T-cell (primary cell): ENCODE results near the gene NAV2. TPM values are rescaled to one million over a fixed set of nuclear protein-coding genes. Genes with fewer than 3 reads are reported as not detected.

Experiments
- ATAC-seq, 4 experiments: fragments of 200-7000 bp in 3 of 4; fragments of 150-1000 bp in 1 of 4; cut with Tn5 transposase; replicated peaks in 1 of 4; 1 replicate in 3 of 4; 2 replicates in 1 of 4; pipeline ENCODE4 v1.10.0; 2021; ENCODE audit warnings: moderate library complexity in 3 of 4, mild to moderate bottlenecking in 2 of 4, moderate number of reproducible peaks in 1 of 4
- CTCF ChIA-PET, 2 donors: fragments of 300-600 bp; sonication (Branson Sonifier 250); formaldehyde crosslinking; loops; one replicate each; lab custom pipeline; 2022; ENCODE audit warnings: antibody characterized with exemption in 2 of 2; lab: Charles Lee
- POLR2A ChIA-PET, 2 donors: fragments of 300-600 bp; sonication (Branson Sonifier 250); formaldehyde crosslinking; loops; one replicate each; lab custom pipeline; 2022; ENCODE audit warnings: antibody characterized with exemption in 2 of 2; lab: Charles Lee
- DNase-seq, 35 experiments: peaks; one replicate each; pipeline versions ENCODE4 v3.0.0 to v3.0.0-alpha.2; 2013 to 2023
- H3K27ac ChIP-seq: one replicate; pipeline ENCODE4 v1.5.1; 2013; ENCODE audit warnings: low read length
- H3K27me3 ChIP-seq, 2 experiments: replicated peaks in 1 of 2; 1 replicate in 1 of 2; 2 replicates in 1 of 2; pipeline versions ENCODE4 v1.6.1 to v1.7.0; 2013; ENCODE audit warnings: low read length in 1 of 2, mixed read lengths in 1 of 2; ENCODE audit not compliant: control insufficient read depth in 2 of 2, insufficient read depth in 2 of 2; ENCODE audit errors: extremely low read depth in 1 of 2
- H3K36me3 ChIP-seq, 2 donors: 1 replicate in 1 of 2; 2 replicates in 1 of 2; pipeline versions ENCODE4 v1.6.1 to v1.7.0; 2013; ENCODE audit warnings: low read length in 1 of 2; ENCODE audit not compliant: control insufficient read depth in 2 of 2, insufficient read depth in 1 of 2; ENCODE audit errors: extremely low read depth in 1 of 2
- H3K4me1 ChIP-seq, 2 experiments: 1 replicate in 1 of 2; 2 replicates in 1 of 2; pipeline versions ENCODE4 v1.6.1 to v1.7.0; 2013; ENCODE audit warnings: low read length in 2 of 2, mixed read lengths in 1 of 2; ENCODE audit not compliant: insufficient read depth in 2 of 2, control insufficient read depth in 1 of 2; ENCODE audit errors: extremely low read depth in 1 of 2
- H3K4me3 ChIP-seq, 2 donors: 1 replicate in 1 of 2; 2 replicates in 1 of 2; pipeline versions ENCODE4 v1.5.1 to v1.7.0; 2013; ENCODE audit warnings: mild to moderate bottlenecking in 2 of 2, low read length in 1 of 2, moderate library complexity in 1 of 2; ENCODE audit not compliant: control insufficient read depth in 1 of 2; ENCODE audit errors: extremely low read depth in 1 of 2
- H3K9me3 ChIP-seq: 2 replicates; pipeline ENCODE4 v1.7.0; 2013
- H3K27ac Mint-ChIP-seq, 2 donors: one replicate each; pipeline ENCODE4 v1.8.0; 2020 to 2021; ENCODE audit warnings: mild to moderate bottlenecking in 2 of 2, mixed read lengths in 2 of 2
- H3K27me3 Mint-ChIP-seq, 2 donors: one replicate each; pipeline ENCODE4 v1.8.0; 2021 to 2022; ENCODE audit warnings: mixed read lengths in 2 of 2
- H3K36me3 Mint-ChIP-seq: one replicate; pipeline ENCODE4 v1.8.0; 2021; ENCODE audit warnings: mixed read lengths
- H3K4me1 Mint-ChIP-seq, 3 donors: one replicate each; pipeline ENCODE4 v1.8.0; 2020 to 2022; ENCODE audit warnings: mixed read lengths in 3 of 3, mild to moderate bottlenecking in 1 of 3
- H3K4me3 Mint-ChIP-seq, 3 donors: one replicate each; pipeline ENCODE4 v1.8.0; 2020 to 2022; ENCODE audit warnings: mild to moderate bottlenecking in 3 of 3, mixed read lengths in 3 of 3, moderate library complexity in 3 of 3
- H3K9me3 Mint-ChIP-seq, 3 donors: one replicate each; pipeline ENCODE4 v1.8.0; 2020 to 2022; ENCODE audit warnings: mixed read lengths in 3 of 3
- WGBS: methylation state at CpG from one replicate; pipeline ENCODE4 v1.1.5; 2013; ENCODE audit warnings: missing lambda C conversion rate; ENCODE audit not compliant: insufficient coverage; 5-methylcytosine and 5-hydroxymethylcytosine counted together
- total RNA-seq, 35 experiments: library from RNA in 6 of 35; stranded (reverse) in 6 of 35; fragments of 120-200 nt in 1 of 35; gene quantifications; one replicate each; pipeline versions ENCODE4 v1.2.1 to v1.2.4 and lab custom pipeline; 2013 to 2026

Gene NAV2
- 1 to 10 TPM in 4 of 5 donors, under 1 TPM in 1; 0.55 to 3.0 (median 1.8) TPM for total RNA-seq
- total RNA-seq (2013), result 0.50 TPM
- 0 to 8.3 (median 1.2) reads per million in 29 experiments for total RNA-seq (lab: John Stamatoyannopoulos, UW)

GRCh38 chr11:19712281-19713195, at the start of gene NAV2:
TSS of gene NAV2 (plus strand) at chr11:19712837. CDS start at chr11:19713696, 859 bp downstream.
- no peaks in the 10 kb centered on the region for H3K36me3 Mint-ChIP-seq
- peaks cover 22 to 27% (median 25%) of the 10 kb centered on the region in 3 donors for H3K4me1 Mint-ChIP-seq
- peak; percentile 98 to 99 (median 99) for ATAC-seq
- H3K36me3 ChIP-seq, result no peaks in the 10 kb centered on the region
- H3K27me3 Mint-ChIP-seq, result peaks cover 32 to 33% of the 10 kb centered on the region in 2 donors
- WGBS, result under 1% methylated on average over 91 of the region's 91 CpGs
- no peaks in the 10 kb centered on the region for H3K9me3 Mint-ChIP-seq
- peak within 1 kb of the TSS; percentile 94 to 97 (median 94) for H3K4me3 Mint-ChIP-seq
- ChIA-PET POLR2A (interaction anchor here in 1 of 2 donors (1.5 kb wide), 1 partner anchor 11 kb away, joined by 3 read pairs; no protein-coding TSS in a partner anchor), CTCF (interaction anchor here in 1 of 2 donors (1.0 kb wide), 1 partner anchor 149 kb away, joined by 4 read pairs; no protein-coding TSS in a partner anchor)
- peak; percentile 13 to 83 (median 56) for DNase-seq
- H3K27ac ChIP-seq, result peak within 1 kb of the TSS; percentile 65
- H3K27me3 ChIP-seq, result peaks cover 5 to 42% of the 10 kb centered on the region in 2 experiments
- H3K9me3 ChIP-seq, result no peaks in the 10 kb centered on the region
- peak within 1 kb of the TSS; percentile 71 to 88 for H3K4me3 ChIP-seq
- peaks cover 3 to 29% of the 10 kb centered on the region in 2 experiments for H3K4me1 ChIP-seq
- H3K27ac Mint-ChIP-seq, result peak within 1 kb of the TSS; percentile 91 to 94

- ChIA-PET CTCF (no interaction called here), POLR2A (no interaction called here)
- DNase-seq (no peak), ATAC-seq (no peak)
- no peaks in the 10 kb centered on the region for H3K4me1 ChIP-seq
- no peak overlapping the region for H3K27ac ChIP-seq
- H3K4me1 Mint-ChIP-seq, result peaks cover 0 to 5% (median 5%) of the 10 kb centered on the region in 3 donors
- H3K4me3 Mint-ChIP-seq, result no peak overlapping the region
- H3K36me3 ChIP-seq, result no peaks in the 10 kb centered on the region
- peaks cover 0 to 12% of the 10 kb centered on the region in 2 donors for H3K27me3 Mint-ChIP-seq
- peaks cover 2 to 4% of the 10 kb centered on the region in 2 experiments for H3K27me3 ChIP-seq
- no peaks in the 10 kb centered on the region for H3K36me3 Mint-ChIP-seq
- H3K9me3 Mint-ChIP-seq, result no peaks in the 10 kb centered on the region
- 36% methylated on average over 1 of the region's 1 CpG for WGBS
- H3K9me3 ChIP-seq, result no peaks in the 10 kb centered on the region
- H3K27ac Mint-ChIP-seq, result no peak overlapping the region
- no peak overlapping the region for H3K4me3 ChIP-seq
Measured at GRCh38 chr11:19663206-19663605, 49.4 kb upstream of the NAV2 start.

- no peaks in the 10 kb centered on the region for H3K9me3 Mint-ChIP-seq
- Histone ChIP-seq H3K4me1 (no peaks in the 10 kb centered on the region), H3K27ac (no peak overlapping the region), H3K36me3 (no peaks in the 10 kb centered on the region), H3K4me3 (no peak overlapping the region), H3K27me3 (peaks cover 2 to 4% of the 10 kb centered on the region in 2 experiments), H3K9me3 (no peaks in the 10 kb centered on the region)
- ATAC-seq (no peak), DNase-seq (no peak)
- H3K4me1 Mint-ChIP-seq, result peaks cover 0 to 4% (median 4%) of the 10 kb centered on the region in 3 donors
- ChIA-PET CTCF (interaction anchor here (0.6 kb wide), 2 partner anchors 123 to 457 kb away, joined by 3 to 5 read pairs; no protein-coding TSS in a partner anchor), POLR2A (no interaction called here)
- H3K36me3 Mint-ChIP-seq, result no peaks in the 10 kb centered on the region
- peaks cover 0 to 12% of the 10 kb centered on the region in 2 donors for H3K27me3 Mint-ChIP-seq
- no peak overlapping the region for H3K4me3 Mint-ChIP-seq
- WGBS, result 0% methylated on average over 1 of the region's 4 CpGs
- no peak overlapping the region for H3K27ac Mint-ChIP-seq
Measured at GRCh38 chr11:19664886-19665548, 47.6 kb upstream of the NAV2 start.

- 76% methylated on average over 3 of the region's 3 CpGs for WGBS
- no peak for DNase-seq
- H3K27me3 Mint-ChIP-seq, result peaks cover 0 to 14% of the 10 kb centered on the region in 2 donors
- POLR2A ChIA-PET, result no interaction called here
- Histone ChIP-seq H3K4me1 (no peaks in the 10 kb centered on the region), H3K27ac (no peak overlapping the region), H3K36me3 (no peaks in the 10 kb centered on the region), H3K4me3 (no peak overlapping the region), H3K9me3 (no peaks in the 10 kb centered on the region), H3K27me3 (peaks cover 2 to 4% of the 10 kb centered on the region in 2 experiments)
- H3K27ac Mint-ChIP-seq, result no peak overlapping the region
- ATAC-seq, result no peak
- CTCF ChIA-PET, result no interaction called here
- H3K4me1 Mint-ChIP-seq, result no peaks in the 10 kb centered on the region
- H3K9me3 Mint-ChIP-seq, result no peaks in the 10 kb centered on the region
- no peaks in the 10 kb centered on the region for H3K36me3 Mint-ChIP-seq
- H3K4me3 Mint-ChIP-seq, result no peak overlapping the region
Measured at GRCh38 chr11:19666951-19667350, 45.7 kb upstream of the NAV2 start.

GRCh38 chr11:19669511-19669910, 43.1 kb upstream of the NAV2 start:
- WGBS, result 100% methylated on average over 1 of the region's 1 CpG
- ChIA-PET CTCF (no interaction called here), POLR2A (no interaction called here)
- Mint-ChIP-seq H3K27me3 (peaks cover 0 to 7% of the 10 kb centered on the region in 2 donors), H3K9me3 (no peaks in the 10 kb centered on the region), H3K4me1 (no peaks in the 10 kb centered on the region), H3K4me3 (no peak overlapping the region), H3K36me3 (no peaks in the 10 kb centered on the region), H3K27ac (no peak overlapping the region)
- Histone ChIP-seq H3K36me3 (no peaks in the 10 kb centered on the region), H3K27me3 (peaks cover 2 to 11% of the 10 kb centered on the region in 2 experiments), H3K4me1 (no peaks in the 10 kb centered on the region), H3K9me3 (no peaks in the 10 kb centered on the region), H3K4me3 (no peak overlapping the region), H3K27ac (no peak overlapping the region)
- DNase-seq (no peak), ATAC-seq (no peak)
